ENCODE data around the gene ZNF823.
A peak's percentile ranks its signal among the peaks of the same experiment; 100 is the strongest.

Gene ZNF823

DNA sequence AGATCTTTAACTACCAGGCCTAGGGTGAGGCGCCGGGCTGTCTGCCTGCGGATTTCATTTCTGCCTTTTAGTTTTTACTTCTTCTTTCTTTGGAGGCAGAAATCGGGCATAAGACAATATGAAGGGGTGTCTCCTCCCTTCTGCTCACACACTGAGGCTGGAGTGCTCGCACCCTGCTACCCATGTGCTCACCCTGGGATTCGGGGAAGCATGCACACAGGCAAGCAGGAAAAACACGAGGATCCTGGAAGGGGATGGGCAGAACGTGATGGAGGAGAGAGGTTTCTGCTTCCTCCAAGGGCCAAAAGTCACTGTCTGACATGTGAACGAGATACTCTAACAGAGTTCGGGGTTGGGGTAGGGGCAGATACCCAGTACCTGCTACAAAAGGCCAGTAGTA is 28.4 kb downstream of the ZNF823 start:
- TF ChIP-seq, protein P1, sequence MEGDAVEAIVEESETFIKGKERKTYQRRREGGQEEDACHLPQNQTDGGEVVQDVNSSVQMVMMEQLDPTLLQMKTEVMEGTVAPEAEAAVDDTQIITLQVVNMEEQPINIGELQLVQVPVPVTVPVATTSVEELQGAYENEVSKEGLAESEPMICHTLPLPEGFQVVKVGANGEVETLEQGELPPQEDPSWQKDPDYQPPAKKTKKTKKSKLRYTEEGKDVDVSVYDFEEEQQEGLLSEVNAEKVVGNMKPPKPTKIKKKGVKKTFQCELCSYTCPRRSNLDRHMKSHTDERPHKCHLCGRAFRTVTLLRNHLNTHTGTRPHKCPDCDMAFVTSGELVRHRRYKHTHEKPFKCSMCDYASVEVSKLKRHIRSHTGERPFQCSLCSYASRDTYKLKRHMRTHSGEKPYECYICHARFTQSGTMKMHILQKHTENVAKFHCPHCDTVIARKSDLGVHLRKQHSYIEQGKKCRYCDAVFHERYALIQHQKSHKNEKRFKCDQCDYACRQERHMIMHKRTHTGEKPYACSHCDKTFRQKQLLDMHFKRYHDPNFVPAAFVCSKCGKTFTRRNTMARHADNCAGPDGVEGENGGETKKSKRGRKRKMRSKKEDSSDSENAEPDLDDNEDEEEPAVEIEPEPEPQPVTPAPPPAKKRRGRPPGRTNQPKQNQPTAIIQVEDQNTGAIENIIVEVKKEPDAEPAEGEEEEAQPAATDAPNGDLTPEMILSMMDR (IDR thresholded peaks at IDR 0.05; ENCODE audit: borderline replicate concordance, control extremely low read depth, extremely low read depth, insufficient read depth, missing control alignments): no peak
- DNase-seq (ENCODE audit: low spot score): no peak
- in situ Hi-C loops (cut with MboI; ENCODE audit: low sequenced_read_pairs, unreplicated experiment): no loop called here

DNA sequence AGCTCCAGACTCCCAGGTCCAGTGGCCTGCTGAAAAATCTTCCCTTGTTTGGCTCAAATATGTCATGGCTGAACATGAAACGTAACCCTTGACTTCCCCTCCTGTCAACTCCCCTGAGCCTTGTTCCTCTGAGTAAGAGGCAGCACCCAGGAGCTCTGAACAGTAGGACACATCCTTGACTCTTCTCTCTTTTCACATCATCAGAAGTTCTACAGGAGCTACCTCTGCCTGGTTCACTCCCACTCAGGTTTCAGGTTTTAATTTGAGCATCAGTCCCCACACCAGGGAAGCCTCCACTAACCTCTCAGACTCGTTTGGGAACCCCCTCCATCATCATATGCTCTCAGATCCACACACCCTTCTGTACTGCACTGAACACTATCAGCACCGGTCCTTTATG is 30.3 kb downstream of the ZNF823 start:
- TF ChIP-seq, protein P1 (IDR thresholded peaks at IDR 0.05; ENCODE audit: borderline replicate concordance, control extremely low read depth, extremely low read depth, insufficient read depth, missing control alignments): no peak
- peak; percentile 43 for DNase-seq (ENCODE audit: low spot score)
- in situ Hi-C loops (cut with MboI; ENCODE audit: low sequenced_read_pairs, unreplicated experiment): no loop called here

DNA sequence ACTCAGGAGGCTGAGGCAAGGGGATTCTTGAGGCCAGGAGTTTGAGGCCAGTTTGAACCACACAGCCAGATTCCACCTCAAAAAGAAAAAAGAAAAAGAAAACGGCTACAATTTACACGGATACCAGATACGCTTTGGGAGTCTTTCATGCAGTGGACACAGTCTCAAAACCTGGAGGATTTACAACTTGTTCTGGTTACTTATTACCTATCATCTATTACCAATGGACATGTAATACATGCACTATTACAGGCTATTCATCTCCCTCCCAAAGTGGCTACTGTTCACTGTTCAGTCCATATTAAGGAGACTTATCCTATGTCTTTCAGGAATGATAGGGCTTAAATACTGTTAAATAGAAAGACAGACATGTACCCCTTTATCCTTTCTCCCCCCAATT is 33.3 kb downstream of the ZNF823 start:
- DNase-seq (ENCODE audit: low spot score): no peak
- in situ Hi-C loops (cut with MboI; ENCODE audit: low sequenced_read_pairs, unreplicated experiment): no loop called here
- TF ChIP-seq, protein P1 (IDR thresholded peaks at IDR 0.05; ENCODE audit: borderline replicate concordance, control extremely low read depth, extremely low read depth, insufficient read depth, missing control alignments): no peak

DNA sequence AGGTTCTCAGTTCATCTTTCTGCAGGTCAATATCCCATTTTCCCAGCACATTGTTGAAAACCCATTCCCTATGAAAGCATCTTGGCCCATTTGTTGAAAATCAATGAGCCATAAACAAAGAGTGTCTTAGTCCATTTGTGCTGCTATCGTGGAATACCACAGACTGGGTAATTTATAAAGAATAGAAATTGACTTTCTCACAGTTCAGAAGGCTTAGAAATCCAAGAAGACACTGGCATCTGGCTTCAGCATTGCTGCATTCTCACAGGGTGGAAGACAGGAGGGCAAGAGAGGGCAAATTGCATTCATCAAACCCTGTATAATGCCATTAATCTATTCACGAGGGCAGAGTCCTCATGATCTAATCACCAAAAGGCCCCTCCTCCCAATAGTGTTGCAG is 34.1 kb downstream of the ZNF823 start:
- TF ChIP-seq, protein P1 (IDR thresholded peaks at IDR 0.05; ENCODE audit: borderline replicate concordance, control extremely low read depth, extremely low read depth, insufficient read depth, missing control alignments): no peak
- in situ Hi-C loops (cut with MboI; ENCODE audit: low sequenced_read_pairs, unreplicated experiment): no loop called here
- DNase-seq (ENCODE audit: low spot score): no peak

DNA sequence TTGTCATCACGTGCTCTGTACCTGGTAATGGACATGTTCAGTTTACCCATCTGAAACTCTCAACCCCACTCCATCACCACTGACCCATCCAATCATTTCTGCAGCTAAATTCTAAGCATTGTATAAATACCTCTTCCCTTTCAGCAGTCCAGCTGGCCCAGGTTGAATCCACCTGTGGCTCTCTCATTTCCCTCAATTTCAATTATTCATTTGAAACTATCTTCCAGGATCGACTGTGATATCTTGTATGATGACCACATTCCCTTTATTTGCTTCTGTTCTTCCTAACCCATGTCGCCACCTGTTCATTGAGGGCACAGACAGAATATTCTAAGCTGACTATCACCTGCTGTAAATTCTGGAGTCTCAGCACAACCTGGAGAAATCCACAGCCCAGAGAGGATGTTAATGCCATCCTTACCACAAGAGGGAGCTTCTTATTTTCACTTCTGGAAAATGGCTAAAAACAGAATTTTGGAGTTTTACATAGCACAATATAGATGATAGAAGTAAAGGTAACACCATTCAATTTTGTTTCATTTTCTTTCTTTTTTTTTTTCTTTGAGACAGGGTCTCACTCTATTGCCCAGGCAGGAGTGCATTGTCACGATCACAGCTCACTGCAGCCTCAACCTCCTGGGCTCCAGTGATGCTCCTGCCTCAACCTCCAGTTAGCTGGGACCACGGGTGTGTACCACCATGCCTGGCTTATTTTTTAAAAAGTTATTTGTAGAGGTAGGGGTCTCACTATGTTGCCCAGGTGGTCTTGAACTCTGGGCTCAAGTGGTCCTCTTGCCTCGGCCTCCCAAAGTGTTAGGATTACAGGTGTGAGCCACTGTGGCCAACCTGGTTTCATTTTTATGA is 38.6 kb downstream of the ZNF823 start:
- in situ Hi-C loops (cut with MboI; ENCODE audit: low sequenced_read_pairs, unreplicated experiment): no loop called here
- TF ChIP-seq, protein P1 (IDR thresholded peaks at IDR 0.05; ENCODE audit: borderline replicate concordance, control extremely low read depth, extremely low read depth, insufficient read depth, missing control alignments): peak; percentile 36
- no peak for DNase-seq (ENCODE audit: low spot score)

DNA sequence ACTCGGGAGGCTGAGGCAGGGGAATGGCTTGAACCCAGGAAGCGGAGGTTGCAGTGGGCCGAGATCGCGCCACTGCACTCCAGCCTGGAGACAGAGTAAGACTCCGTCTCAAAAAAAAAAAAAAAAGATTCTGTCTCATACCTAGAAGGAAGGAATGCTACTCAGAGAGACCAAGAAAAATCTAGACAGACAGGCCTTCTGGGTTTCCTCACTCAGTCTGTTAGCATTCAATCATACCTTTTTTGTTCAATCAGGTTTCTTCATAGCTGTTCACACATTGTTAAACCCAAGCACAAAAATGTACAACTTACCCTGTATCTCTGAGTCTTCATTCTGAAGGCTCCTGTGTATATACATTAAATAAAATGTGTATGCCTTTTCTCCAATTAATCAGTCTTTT is 40.5 kb downstream of the ZNF823 start:
- no peak for DNase-seq (ENCODE audit: low spot score)
- TF ChIP-seq, protein P1 (IDR thresholded peaks at IDR 0.05; ENCODE audit: borderline replicate concordance, control extremely low read depth, extremely low read depth, insufficient read depth, missing control alignments): no peak
- in situ Hi-C loops (cut with MboI; ENCODE audit: low sequenced_read_pairs, unreplicated experiment): no loop called here

Measured in GM13976 (cell line).